Activated CD4-positive, alpha-beta T cell treated with anti-CD3 and anti-CD28 coated beads, Interleukin-10, Interleukin-2, amounts not matched to agents 100 ng/mL and 50 ng/mL, durations not matched to agents 16 hours and 8 hours (primary cell): ENCODE results near the gene FADS1.

Experiments
- DNase-seq: peaks from one replicate; pipeline ENCODE4 v3.0.0-alpha.2; 2020

Gene FADS1

GRCh38 chr11:61816736-61817455, at the start of gene FADS1:
Gene FADS1 (minus strand): TSS chr11:61817003. CDS start chr11:61816929, 74 bp downstream.
- DNase-seq, result peak; percentile 97

- DNase-seq, result no peak
Observed at GRCh38 chr11:61866231-61866957, 49.6 kb upstream of the FADS1 start.

DNA sequence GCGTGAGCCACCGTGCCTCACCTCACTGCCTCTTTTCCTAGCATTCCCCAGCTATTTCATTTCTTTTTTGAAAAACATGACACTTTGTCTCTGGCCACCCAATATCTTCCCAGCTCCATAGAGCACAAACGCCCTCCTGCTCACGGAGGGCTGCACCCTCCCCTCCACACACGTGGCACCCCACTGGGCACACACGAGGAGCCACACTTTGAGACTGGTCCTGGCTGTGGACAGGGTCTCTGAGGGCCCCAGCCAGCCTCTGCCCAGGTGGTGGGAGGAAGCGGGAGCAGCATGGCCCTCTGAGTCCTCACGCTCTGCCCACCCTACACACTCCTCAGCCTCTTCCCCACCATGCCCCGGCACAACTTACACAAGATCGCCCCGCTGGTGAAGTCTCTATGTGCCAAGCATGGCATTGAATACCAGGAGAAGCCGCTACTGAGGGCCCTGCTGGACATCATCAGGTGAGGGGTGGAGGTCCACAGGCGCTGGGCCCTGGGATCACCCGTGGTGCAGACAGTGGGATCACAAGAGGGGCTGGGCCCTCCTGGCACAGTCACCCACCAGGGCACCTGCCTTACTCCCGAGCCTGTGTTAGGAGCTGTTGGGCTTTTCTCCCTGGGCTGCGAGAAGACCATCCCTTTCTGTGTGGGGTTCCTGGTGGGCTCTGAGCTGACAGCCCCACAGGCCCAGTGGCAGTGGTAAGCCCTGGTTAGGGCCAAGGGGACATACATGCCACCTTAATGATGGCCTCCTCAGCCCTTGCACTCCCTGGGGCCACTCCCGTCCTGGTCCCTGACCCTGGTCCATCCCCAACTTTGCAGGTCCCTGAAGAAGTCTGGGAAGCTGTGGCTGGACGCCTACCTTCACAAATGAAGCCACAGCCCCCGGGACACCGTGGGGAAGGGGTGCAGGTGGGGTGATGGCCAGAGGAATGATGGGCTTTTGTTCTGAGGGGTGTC, 48.3 kb upstream of the FADS1 start:
- no peak for DNase-seq

DNA sequence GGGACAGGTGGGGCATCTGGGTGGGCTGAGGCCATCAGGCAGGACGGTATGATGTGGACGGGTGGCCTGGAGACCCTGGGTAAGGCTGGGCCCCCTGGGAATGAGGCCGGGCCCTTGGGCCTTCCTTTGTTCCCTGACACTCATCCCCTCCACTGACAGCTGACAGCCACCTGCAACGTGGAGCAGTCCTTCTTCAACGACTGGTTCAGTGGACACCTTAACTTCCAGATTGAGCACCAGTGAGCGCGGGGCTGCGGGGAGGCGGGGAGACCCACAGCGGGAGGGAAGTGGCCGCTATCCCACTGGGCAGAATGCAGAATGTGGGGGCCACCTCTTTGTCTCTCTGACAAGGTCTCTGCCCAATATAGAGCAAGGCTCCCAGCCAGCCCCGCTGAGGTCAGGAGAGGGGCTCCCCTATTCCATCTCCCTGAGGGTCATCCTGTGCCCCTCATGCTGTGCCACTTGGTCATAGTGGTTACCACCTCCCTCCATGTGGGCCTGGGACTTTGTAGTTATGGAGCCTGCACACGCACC, 46.8 kb upstream of the FADS1 start:
- DNase-seq, result no peak

DNA sequence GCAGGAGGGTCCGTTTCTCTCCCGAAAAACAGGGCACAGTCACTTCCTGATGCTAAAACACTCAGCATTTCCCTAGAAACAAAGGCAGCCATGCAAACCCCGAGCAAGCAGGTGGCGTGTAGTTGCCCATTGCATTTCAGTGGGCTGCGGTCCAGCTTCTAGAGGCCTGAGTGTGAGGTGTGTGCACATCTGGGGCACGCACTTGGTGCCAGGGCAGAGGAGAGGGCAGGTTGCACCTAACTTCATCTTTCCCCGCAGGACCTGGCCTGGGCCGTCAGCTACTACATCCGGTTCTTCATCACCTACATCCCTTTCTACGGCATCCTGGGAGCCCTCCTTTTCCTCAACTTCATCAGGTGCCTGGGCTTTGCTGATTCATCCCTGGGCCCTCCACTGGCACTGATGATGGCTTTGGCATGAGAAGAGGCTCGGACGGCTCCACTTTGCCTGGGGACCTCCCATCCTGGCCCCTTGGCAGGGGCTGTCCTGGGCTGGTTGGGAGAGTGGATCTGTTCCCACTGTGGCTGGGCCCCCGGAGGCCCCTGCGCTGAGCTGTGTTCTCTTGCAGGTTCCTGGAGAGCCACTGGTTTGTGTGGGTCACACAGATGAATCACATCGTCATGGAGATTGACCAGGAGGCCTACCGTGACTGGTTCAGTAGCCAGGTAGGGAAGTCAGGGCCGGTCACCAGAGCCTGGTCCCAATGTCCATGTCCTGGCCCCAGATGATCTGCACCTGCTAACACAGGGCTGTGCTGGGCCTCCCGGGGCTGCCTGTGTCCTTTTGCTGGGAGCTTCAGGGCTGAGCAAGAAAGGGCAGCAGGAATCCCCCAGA, 46.1 kb upstream of the FADS1 start:
- DNase-seq, result no peak

- DNase-seq, result no peak
Observed at GRCh38 chr11:61861634-61862033, 44.8 kb upstream of the FADS1 start.

DNA sequence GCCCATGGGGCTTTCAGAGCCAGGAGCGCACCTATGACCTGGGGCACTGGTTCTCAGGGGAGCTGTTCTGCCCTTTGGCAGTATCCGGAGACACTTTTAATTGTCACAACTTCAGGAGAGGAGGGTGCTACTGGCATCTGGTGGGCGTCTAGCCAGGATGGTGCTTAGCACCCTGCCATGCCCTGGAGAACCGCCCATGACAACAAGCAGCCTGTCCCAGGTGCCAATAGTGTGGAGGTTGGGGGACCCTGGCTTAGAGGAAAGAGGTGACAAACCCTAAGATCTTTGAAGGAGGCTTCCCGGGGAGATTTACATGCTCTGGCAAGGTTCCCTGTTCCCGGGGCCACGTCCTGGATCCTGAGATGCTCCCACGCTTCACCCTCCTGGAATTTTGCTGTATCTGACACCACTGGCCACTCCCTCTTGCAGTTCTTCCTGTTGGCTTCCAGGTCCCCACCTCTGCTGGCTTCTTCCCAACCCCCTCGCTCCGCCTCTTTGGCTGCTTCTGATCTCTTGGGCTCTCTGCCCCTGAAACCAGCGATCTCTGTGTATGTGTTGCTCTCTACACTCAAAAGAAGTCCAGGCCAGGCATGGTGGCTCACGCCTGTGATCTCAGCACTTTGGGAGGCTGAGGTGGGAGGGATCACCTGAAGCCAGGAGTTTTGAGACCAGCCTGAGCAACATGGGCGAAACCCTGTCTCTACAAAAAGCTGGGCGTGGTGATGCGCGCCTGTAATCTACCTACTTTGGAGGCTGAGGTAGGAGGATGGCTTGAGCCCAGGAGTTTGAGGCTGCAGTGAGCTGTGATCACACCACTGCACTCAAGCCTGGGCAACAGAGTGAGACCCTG, 43.5 kb upstream of the FADS1 start:
- DNase-seq, result no peak

DNA sequence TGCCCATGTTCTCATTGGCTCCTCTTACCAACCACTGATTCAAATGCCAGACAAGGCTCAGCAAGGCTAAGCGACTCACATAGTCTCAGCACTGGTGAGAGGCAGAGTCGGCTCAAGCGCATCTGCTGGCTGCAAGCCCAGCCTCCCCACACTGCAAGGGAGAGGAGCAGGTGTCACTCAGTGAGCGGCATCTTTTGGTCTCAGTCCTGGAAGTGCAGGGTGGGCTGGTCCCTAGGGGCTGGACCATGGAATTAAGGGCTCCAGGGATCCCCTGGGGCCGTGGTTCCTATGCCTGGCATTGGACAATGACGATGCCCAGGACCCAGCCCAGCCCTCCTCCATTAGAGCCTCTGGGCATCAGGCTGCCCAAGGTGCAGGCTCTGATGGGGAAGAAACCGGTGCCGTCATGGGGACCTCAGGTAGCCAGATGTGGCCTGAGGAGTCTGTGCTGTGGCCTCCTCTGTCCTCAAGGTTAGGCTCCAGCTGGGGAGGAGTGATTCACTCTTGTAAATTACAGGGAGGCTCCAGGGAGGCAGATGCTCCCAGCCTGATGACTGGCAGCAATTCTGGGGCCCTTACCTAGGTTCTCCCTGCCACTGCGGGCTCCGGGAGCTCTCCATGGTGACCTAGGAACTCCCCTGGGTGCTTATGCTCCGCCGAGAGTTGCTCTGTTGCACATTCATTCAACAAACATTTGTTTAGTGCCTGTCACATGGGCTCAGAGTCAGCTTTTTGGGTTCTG, 39.3 kb upstream of the FADS1 start:
- no peak for DNase-seq

GRCh38 chr11:61854966-61855714, 38.3 kb upstream of the FADS1 start:
- DNase-seq, result no peak

- no peak for DNase-seq
Observed at GRCh38 chr11:61854206-61854895, 37.5 kb upstream of the FADS1 start.

DNA sequence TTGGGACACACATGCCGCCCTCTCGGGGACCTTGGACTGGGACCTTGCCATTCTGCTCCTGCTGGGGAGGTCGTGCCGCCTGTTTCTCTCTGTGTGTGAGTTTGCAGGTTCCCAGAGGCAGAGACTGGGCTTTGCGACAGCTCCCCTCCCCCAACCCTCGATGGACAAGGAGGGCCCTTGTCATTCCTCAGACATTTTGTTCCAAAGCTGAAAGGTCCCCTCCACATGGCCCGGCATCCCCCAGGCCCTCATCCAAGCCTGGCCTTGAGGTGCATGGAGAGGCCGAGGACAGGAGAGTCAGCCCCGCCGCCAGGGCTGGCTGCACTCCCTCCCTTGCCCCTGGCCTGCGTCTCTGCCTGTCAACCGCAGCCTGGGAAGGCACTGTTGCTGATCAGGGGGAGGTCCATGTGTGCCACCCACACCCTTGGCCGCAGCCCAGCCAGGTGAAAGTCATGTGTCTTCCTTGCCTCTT, 36.9 kb upstream of the FADS1 start:
- no peak for DNase-seq

DNA sequence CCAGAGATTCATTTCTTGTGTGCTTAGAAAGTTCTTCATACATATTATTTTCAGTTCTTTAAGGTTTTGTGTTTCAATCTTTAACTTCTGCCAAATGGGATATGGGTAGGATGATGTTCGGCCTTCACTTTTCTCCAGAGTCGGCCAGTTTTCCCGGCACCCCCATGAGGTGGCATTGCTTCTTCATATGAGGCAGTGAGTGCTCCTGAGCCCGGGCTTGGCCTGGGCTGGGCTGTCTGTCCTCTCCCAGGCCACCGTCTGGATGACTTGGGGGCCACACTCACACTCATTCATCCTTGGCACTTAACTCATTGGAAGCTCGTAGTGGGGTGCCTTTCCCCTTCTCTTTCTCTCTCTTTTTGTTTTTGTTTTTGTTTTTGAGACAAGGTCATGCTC, 35.1 kb upstream of the FADS1 start:
- no peak for DNase-seq

- no peak for DNase-seq
Observed at GRCh38 chr11:61851113-61851899, 34.5 kb upstream of the FADS1 start.

DNA sequence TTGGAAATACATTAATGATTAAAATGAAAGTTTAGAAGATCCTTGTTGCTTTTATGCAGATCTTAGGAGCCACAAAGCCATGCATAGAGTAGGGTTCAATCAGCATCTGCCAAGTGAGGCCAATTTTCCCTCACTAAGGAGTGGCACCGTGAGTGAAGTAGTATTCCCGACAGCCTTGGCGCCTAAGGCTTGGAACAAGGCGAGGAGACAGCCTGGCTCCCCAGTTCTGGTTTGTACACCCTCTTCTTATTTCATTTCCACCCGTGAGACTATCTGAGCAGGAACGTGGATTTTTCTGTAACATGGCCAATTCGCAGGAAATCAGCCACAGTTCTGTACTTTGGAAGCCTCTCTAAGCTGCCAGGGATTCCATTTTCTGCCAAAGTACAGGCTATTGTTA, 33.9 kb upstream of the FADS1 start:
- DNase-seq, result no peak

DNA sequence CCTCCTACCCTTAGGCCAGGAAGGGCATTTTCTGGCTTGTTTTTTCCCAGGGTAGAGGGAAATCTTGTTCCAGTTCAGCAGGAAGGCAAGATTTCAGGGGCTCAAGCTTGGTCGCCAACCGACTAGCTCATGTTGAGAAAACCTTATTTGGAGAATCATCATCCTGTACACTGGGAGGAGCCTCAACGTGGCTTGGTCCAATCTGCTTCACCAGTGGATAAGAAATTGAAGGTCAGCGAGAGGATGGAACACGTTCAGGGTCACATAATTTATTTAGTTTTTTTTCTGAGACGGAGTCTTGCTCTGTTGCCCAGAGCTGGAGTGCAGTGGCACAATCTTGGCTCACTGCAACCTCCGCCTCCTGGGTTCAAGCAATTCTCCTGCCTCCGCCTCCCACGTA, 31.8 kb upstream of the FADS1 start:
- no peak for DNase-seq

GRCh38 chr11:61847914-61848581, 31.2 kb upstream of the FADS1 start:
- DNase-seq, result no peak

GRCh38 chr11:61846362-61847020, 29.7 kb upstream of the FADS1 start:
- no peak for DNase-seq
